Loucy (cell line): ENCODE data around the gene DAB1.

ENCODE experiments used
- EZH2phosphoT487 ChIP-seq: fragments of 200-600 bp; IDR thresholded peaks from 2 replicates; pipeline ENCODE4 v1.6.1; 2018; ENCODE audit warnings: antibody characterized with exemption, mild to moderate bottlenecking, moderate library complexity, borderline replicate concordance
- TF ChIP-seq, protein P1 (sequence below): fragments of 200-600 bp; sonication (generic); conservative IDR thresholded peaks from 2 replicates; pipeline ENCODE4 v1.5.1; 2014; ENCODE audit warnings: mild to moderate bottlenecking, antibody characterized with exemption, low read length

DNA sequence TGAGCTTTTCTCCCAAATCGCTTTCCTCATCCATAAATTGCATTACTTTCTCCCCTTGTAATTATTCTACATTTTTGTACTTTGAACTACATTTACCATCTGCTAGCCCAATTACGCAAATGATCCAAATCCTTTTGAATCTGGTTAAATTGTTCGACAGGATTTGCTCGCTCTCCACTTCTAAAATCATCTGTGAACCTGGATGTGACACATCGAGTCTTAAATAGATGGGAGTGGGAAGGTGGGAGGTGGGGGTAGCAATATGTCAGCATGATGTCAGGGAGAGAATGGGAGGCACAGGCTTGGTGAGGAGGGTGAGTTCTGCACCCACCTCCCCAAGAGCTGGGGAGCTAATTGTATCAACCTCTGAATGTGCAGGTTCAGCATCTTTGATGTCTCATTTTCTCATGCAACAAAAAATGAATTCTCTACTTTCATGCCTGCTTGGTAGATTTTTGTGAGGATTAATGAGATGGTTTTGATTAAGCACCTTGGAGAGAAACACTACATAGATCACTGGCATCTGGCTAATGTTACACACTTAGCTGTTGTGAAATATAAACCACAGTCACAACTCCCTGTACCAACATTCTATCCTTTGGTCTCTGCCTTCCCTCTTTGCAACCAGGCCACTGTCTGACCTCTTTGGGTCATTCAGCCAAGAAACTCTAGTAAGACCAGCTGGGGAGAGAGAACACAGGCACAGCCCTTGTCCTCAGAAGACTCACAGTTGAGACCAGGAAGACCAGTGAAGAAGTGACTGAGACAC is 165.1 kb downstream of the DAB1 start:
- TF ChIP-seq, protein P1, sequence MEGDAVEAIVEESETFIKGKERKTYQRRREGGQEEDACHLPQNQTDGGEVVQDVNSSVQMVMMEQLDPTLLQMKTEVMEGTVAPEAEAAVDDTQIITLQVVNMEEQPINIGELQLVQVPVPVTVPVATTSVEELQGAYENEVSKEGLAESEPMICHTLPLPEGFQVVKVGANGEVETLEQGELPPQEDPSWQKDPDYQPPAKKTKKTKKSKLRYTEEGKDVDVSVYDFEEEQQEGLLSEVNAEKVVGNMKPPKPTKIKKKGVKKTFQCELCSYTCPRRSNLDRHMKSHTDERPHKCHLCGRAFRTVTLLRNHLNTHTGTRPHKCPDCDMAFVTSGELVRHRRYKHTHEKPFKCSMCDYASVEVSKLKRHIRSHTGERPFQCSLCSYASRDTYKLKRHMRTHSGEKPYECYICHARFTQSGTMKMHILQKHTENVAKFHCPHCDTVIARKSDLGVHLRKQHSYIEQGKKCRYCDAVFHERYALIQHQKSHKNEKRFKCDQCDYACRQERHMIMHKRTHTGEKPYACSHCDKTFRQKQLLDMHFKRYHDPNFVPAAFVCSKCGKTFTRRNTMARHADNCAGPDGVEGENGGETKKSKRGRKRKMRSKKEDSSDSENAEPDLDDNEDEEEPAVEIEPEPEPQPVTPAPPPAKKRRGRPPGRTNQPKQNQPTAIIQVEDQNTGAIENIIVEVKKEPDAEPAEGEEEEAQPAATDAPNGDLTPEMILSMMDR: no peak
- no peak for TF ChIP-seq EZH2phosphoT487
